ENCODE data around the gene ULK4. TPM values are rescaled to one million over a fixed set of nuclear protein-coding genes. Genes with fewer than 3 reads are reported as not detected.
A peak's percentile ranks its signal among the peaks of the same experiment; 100 is the strongest.

ULK4 gene
- total and polyA plus RNA-seq, 9 of the 15 experiments (the other 6 are each of a cell fraction or from before 2014, with no cell fraction given) = 3.0 to 5.9 (median 3.5) TPM

- TF ChIP-seq ZNF408 (CRISPR knock-in tag; IDR thresholded peaks at IDR 0.05; ENCODE audit: low read depth) (no peak), ZC3H4 (CRISPR knock-in tag; IDR thresholded peaks at IDR 0.05; ENCODE audit: borderline replicate concordance) (no peak), TEAD4 (IDR thresholded peaks at IDR 0.05; ENCODE audit: low read length) (peak; percentile 62; the same call in 1 of the 2 replicates), TEAD4 (CRISPR knock-in tag; IDR thresholded peaks at IDR 0.05; ENCODE audit: borderline replicate concordance) (no peak), COPS2 (conservative IDR thresholded peaks at IDR 0.05) (no peak), RBBP5 (IDR thresholded peaks at IDR 0.05; ENCODE audit: borderline replicate concordance, insufficient read depth, low read length, poor library complexity, severe bottlenecking) (peak; percentile 38), ZNF780A (CRISPR knock-in tag; IDR thresholded peaks at IDR 0.05) (no peak), FIP1L1 (IDR thresholded peaks at IDR 0.05; ENCODE audit: low read depth, low read length, poor library complexity, severe bottlenecking) (peak; percentile 41), RB1 (IDR thresholded peaks at IDR 0.05; ENCODE audit: low read depth) (peak; percentile 92), BCOR (IDR thresholded peaks at IDR 0.05) (0 out of 2 replicates have a peak, but pooled peaks have one; percentile 32), SMARCB1 (IDR thresholded peaks at IDR 0.05; ENCODE audit: insufficient read length, low read depth) (no peak), HMBOX1 (IDR thresholded peaks at IDR 0.05) (no peak), SRSF7 (optimal IDR thresholded peaks at IDR 0.05; ENCODE audit: low read depth, low read length) (no peak), EHMT2 (IDR thresholded peaks at IDR 0.05) (peak; percentile 80), ARHGAP35 (IDR thresholded peaks at IDR 0.05; ENCODE audit: partially characterized antibody) (no peak), ETV5 (CRISPR knock-in tag; IDR thresholded peaks at IDR 0.05; ENCODE audit: low read depth) (peak; percentile 81; the same call in 1 of the 2 replicates), WHSC1 (IDR thresholded peaks at IDR 0.05; ENCODE audit: low read length) (no peak), STAT5B (CRISPR knock-in tag; IDR thresholded peaks at IDR 0.05) (no peak), E2F1 (CRISPR knock-in tag; IDR thresholded peaks at IDR 0.05) (no peak; the same call in 1 of the 2 replicates), LCOR (CRISPR knock-in tag; IDR thresholded peaks at IDR 0.05) (peak; percentile 87; the same call in 1 of the 2 replicates), TSC22D4 (tag; IDR thresholded peaks at IDR 0.05) (no peak), ZNF124 (CRISPR knock-in tag; IDR thresholded peaks at IDR 0.05) (no peak), THRAP3 (IDR thresholded peaks at IDR 0.05; ENCODE audit: borderline replicate concordance) (no peak), ZNF445 (CRISPR knock-in tag; IDR thresholded peaks at IDR 0.05; ENCODE audit: low read depth) (no peak), CBX8 (IDR thresholded peaks at IDR 0.05; ENCODE audit: borderline replicate concordance, extremely low read depth, low read depth, low read length, poor library complexity, severe bottlenecking) (no peak)
Observed at GRCh38 chr3:41961751-41962679, at the start of gene ULK4 (continued).

Measured in K562 (cell line).